NT2/D1 (cell line): Measurements from ENCODE around the gene PSMA7.

Experiments used
- DNase-seq: peaks from one replicate; pipeline ENCODE4 v3.0.0-alpha.2; 2011; ENCODE audit warnings: low read depth, low spot score
- H3K27me3 ChIP-seq: 2 replicates; pipeline ENCODE4 v1.6.0; 2011; ENCODE audit warnings: mild to moderate bottlenecking; ENCODE audit not compliant: insufficient read length, insufficient read depth
- H3K36me3 ChIP-seq: 2 replicates; pipeline ENCODE4 v1.6.1; 2011; ENCODE audit warnings: mild to moderate bottlenecking, low read length, mixed read lengths; ENCODE audit not compliant: insufficient read depth, insufficient read length
- H3K4me1 ChIP-seq: 2 replicates; pipeline ENCODE4 v1.5.1; 2011; ENCODE audit not compliant: insufficient read depth, insufficient read length
- H3K4me3 ChIP-seq: 2 replicates; pipeline ENCODE4 v1.5.1; 2011; ENCODE audit warnings: low read depth; ENCODE audit not compliant: insufficient read length
- H3K9ac ChIP-seq: 2 replicates; pipeline ENCODE4 v1.6.0; 2011; ENCODE audit warnings: low read depth; ENCODE audit not compliant: insufficient read length
- H3K9me3 ChIP-seq: 2 replicates; pipeline ENCODE4 v1.5.1; 2011; ENCODE audit warnings: mild to moderate bottlenecking, low read length; ENCODE audit not compliant: insufficient read depth
- SUZ12 ChIP-seq: IDR thresholded peaks from 2 replicates; pipeline ENCODE4 v1.6.1; 2011; ENCODE audit not compliant: insufficient read length, insufficient read depth; ENCODE audit errors: extremely low read depth
- YY1 ChIP-seq: IDR thresholded peaks from 2 replicates; pipeline ENCODE4 v1.6.1; 2011; ENCODE audit not compliant: insufficient read length, insufficient read depth
- ZNF274 ChIP-seq: IDR thresholded peaks from 2 replicates; pipeline ENCODE4 v1.6.1; 2011; ENCODE audit warnings: mild to moderate bottlenecking, low read depth, low read length

Gene PSMA7

DNA sequence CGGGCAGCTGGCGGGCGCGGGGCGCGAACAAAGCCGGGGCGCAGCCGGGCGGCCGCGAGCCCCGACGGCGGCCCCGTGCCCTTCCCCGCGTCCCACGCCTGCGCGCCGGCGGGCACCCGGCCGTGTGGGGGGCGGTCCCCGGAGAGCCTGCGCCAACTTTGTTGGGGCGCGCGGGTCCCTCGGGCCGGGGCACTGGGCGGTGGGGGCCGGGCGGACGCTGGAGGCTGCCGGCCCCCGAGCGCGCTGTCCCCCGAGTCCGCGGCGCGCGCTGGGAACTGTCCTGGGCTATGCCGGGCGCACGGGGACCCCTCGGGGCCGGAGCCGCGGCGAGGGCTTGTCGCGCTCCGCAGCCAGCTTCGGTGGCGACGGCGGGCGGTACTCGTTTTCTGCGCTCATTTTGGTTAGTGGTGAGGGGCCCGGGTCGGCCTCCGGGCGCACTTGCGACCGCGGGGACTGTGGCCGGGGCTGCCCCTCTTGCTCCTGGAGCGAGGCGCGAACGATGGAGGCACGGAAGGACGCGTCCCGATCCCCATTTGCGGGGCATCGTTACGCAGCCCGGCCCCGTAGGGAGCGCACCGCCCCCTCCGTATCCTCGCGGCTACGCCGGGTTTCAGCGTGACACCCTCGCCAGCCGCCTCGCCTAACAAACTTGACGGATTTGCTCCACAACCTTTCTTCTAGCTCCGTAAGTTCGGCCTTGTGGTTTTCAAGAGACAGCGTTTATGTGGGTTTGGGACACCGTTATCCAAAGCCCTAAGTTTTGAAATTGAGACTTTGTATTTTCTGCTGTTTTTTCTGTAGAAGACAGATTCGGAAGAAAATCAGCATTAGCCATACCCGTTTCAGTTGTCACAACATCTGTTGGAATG, 997 bp upstream of the PSMA7 start:
- peak overlapping the region; percentile 86 for H3K4me3 ChIP-seq
- TF ChIP-seq YY1 (no peak), SUZ12 (no peak), ZNF274 (no peak)
- DNase-seq = no peak
- H3K27me3 ChIP-seq = peaks cover 11% of the 10 kb centered on the region
- peak overlapping the region; percentile 90 for H3K9ac ChIP-seq
- no peaks in the 10 kb centered on the region for H3K9me3 ChIP-seq
- H3K36me3 ChIP-seq = peaks cover 56% of the 10 kb centered on the region
- peaks cover 28% of the 10 kb centered on the region for H3K4me1 ChIP-seq

- peaks cover 20% of the 10 kb centered on the region for H3K4me1 ChIP-seq
- H3K27me3 ChIP-seq = peaks cover 11% of the 10 kb centered on the region
- H3K9ac ChIP-seq = peak overlapping the region; percentile 96
- peaks cover 68% of the 10 kb centered on the region for H3K36me3 ChIP-seq
- DNase-seq = no peak
- H3K9me3 ChIP-seq = no peaks in the 10 kb centered on the region
- no peak for TF ChIP-seq YY1
- no peak for TF ChIP-seq SUZ12
- TF ChIP-seq ZNF274 = no peak
- H3K4me3 ChIP-seq = peak overlapping the region; percentile 86
Observed at GRCh38 chr20:62142252-62143080, 728 bp downstream of the PSMA7 start.

DNA sequence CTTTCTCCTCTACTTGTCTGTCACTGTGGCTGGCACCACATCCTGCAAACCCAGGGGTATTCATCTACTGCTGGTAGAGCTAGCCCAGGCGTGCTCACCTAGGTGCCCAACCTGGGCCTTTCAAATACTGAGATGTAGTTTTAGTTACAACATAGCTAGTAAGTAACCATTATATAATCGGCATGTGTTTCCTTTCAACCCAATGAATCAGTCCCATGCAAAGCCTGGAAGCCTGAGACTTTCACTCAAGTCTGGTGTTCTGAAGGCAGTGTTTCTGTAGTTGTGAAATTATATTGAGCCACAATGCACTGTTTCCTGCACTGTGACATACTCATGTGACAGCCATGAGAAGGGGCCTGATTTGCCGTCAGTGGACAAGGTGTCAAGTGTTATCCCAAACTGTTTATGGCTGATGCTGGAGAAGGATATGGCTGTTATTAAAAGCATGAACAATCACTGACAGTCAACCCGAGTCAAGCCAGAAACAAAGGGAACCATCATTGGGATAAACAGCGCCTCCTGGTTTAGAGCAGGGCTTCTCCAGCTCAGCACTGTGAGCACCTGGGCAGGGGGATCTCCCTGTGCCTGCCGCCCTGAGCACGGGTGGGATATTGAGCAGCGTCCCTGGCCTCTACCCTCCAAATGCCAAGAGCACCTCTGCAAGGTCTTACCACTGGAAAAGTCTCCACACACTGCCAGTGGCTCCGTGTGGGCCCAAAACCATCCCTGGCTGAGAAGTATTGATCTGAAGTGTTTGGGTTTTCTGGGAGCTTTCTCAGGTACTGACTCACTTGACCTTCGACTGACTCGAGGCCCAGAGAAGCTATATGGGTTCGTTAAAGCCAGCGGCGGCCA, 1.6 kb downstream of the PSMA7 start:
- DNase-seq = no peak
- Histone ChIP-seq H3K36me3 (peaks cover 73% of the 10 kb centered on the region), H3K4me1 (peaks cover 15% of the 10 kb centered on the region), H3K9ac (peak overlapping the region; percentile 96), H3K9me3 (no peaks in the 10 kb centered on the region), H3K27me3 (peaks cover 11% of the 10 kb centered on the region), H3K4me3 (peak overlapping the region; percentile 86)
- no peak for TF ChIP-seq YY1
- TF ChIP-seq SUZ12 = no peak
- no peak for TF ChIP-seq ZNF274

DNA sequence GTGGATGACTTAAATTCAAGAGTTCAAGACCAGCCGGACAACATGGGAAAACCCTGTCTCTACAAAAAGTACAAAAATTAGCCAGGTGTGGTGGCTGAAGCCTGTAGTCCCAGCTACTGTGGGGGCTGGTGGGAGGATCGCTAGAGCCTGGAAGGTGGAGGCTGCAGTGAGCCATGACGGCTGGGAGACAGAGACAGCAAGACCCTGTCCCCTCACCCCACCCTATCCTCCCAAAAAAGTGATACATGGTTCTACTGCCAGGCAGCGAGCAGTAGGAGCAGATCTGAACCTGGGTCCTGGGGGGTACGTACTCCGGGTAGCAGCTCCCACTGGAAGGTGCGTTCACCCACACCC, 2.2 kb downstream of the PSMA7 start:
- no peak for DNase-seq
- Histone ChIP-seq H3K9ac (no peak overlapping the region), H3K4me1 (peaks cover 15% of the 10 kb centered on the region), H3K27me3 (peaks cover 11% of the 10 kb centered on the region), H3K36me3 (peaks cover 75% of the 10 kb centered on the region), H3K4me3 (no peak overlapping the region), H3K9me3 (no peaks in the 10 kb centered on the region)
- TF ChIP-seq ZNF274 = no peak
- TF ChIP-seq SUZ12 = no peak
- TF ChIP-seq YY1 = no peak

- H3K4me3 ChIP-seq = no peak overlapping the region
- H3K9me3 ChIP-seq = no peaks in the 10 kb centered on the region
- no peak for DNase-seq
- H3K36me3 ChIP-seq = peaks cover 75% of the 10 kb centered on the region
- H3K9ac ChIP-seq = no peak overlapping the region
- no peak for TF ChIP-seq YY1
- TF ChIP-seq SUZ12 = no peak
- TF ChIP-seq ZNF274 = no peak
- peaks cover 5% of the 10 kb centered on the region for H3K27me3 ChIP-seq
- H3K4me1 ChIP-seq = peaks cover 13% of the 10 kb centered on the region
Observed at GRCh38 chr20:62139636-62140035, 3.6 kb downstream of the PSMA7 start.

- Histone ChIP-seq H3K9ac (no peak overlapping the region), H3K9me3 (no peaks in the 10 kb centered on the region), H3K4me3 (no peak overlapping the region), H3K27me3 (no peaks in the 10 kb centered on the region), H3K4me1 (peaks cover 11% of the 10 kb centered on the region), H3K36me3 (peaks cover 82% of the 10 kb centered on the region)
- TF ChIP-seq ZNF274 = no peak
- TF ChIP-seq YY1 = no peak
- no peak for TF ChIP-seq SUZ12
- no peak for DNase-seq
Observed at GRCh38 chr20:62138912-62139311, 4.3 kb downstream of the PSMA7 start.
